Lung (tissue), 12 donors: ENCODE results near the gene SLC3A2. TPM values are rescaled to one million over a fixed set of nuclear protein-coding genes. Genes with fewer than 3 reads are reported as not detected.

Experiments
- ATAC-seq: fragments of 200-7000 bp; cut with Tn5 transposase; one replicate; pipeline ENCODE4 v1.9.1; 2020; ENCODE audit warnings: moderate number of reproducible peaks; ENCODE audit not compliant: insufficient read depth, low FRiP score
- DNase-seq, 3 donors: peaks; one replicate each; pipeline ENCODE4 v3.0.0-alpha.2; 2013 to 2017
- H3K27ac ChIP-seq, 2 donors: one replicate each; pipeline ENCODE4 v1.5.1; 2013; ENCODE audit warnings: mild to moderate bottlenecking in 2 of 2, moderate library complexity in 2 of 2, control low read depth in 1 of 2, inconsistent platforms in 1 of 2, low read depth in 1 of 2, low read length in 1 of 2
- H3K27me3 ChIP-seq, 3 donors: one replicate each; pipeline ENCODE4 v1.5.1; 2013; ENCODE audit warnings: low read length in 2 of 3; ENCODE audit not compliant: control insufficient read depth in 3 of 3, insufficient read depth in 3 of 3
- H3K36me3 ChIP-seq, 4 donors: one replicate each; pipeline ENCODE4 v1.5.1; 2013; ENCODE audit warnings: low read length in 4 of 4, mild to moderate bottlenecking in 1 of 4, moderate library complexity in 1 of 4; ENCODE audit not compliant: control insufficient read depth in 4 of 4, insufficient read depth in 4 of 4
- H3K4me1 ChIP-seq, 5 donors: one replicate each; pipeline ENCODE4 v1.5.1; 2013; ENCODE audit warnings: low read length in 5 of 5, mild to moderate bottlenecking in 2 of 5, moderate library complexity in 1 of 5; ENCODE audit not compliant: control insufficient read depth in 5 of 5, insufficient read depth in 5 of 5
- H3K4me3 ChIP-seq: one replicate; pipeline ENCODE4 v1.5.1; 2013; ENCODE audit warnings: mild to moderate bottlenecking, control low read depth, moderate library complexity
- H3K9ac ChIP-seq, 2 donors: one replicate each; pipeline ENCODE4 v1.5.1; 2013; ENCODE audit warnings: low read length in 2 of 2, control low read depth in 1 of 2; ENCODE audit not compliant: insufficient read depth in 1 of 2
- H3K9me3 ChIP-seq, 4 donors: one replicate each; pipeline ENCODE4 v1.5.1; 2013; ENCODE audit warnings: low read length in 3 of 4, mild to moderate bottlenecking in 1 of 4, moderate library complexity in 1 of 4; ENCODE audit not compliant: control insufficient read depth in 4 of 4, insufficient read depth in 3 of 4
- CTCF ChIP-seq: IDR thresholded peaks from 2 replicates; pipeline ENCODE4 v1.5.1; 2012; ENCODE audit warnings: mild to moderate bottlenecking; ENCODE audit errors: control extremely low read depth, extremely low read depth
- WGBS, 2 donors: extraction: QIAGEN DNeasy Blood & Tissue Kit; methylation state at CpG; one replicate each; pipeline ENCODE4 v1.1.7; 2013; 5-methylcytosine and 5-hydroxymethylcytosine counted together
- polyA plus RNA-seq, 2 donors: library from polyadenylated mRNA; stranded (reverse); fragments of 200-250 nt; gene quantifications; one replicate each; pipeline ENCODE4 v1.2.1, GENCODE V29; 2013
- total RNA-seq, 2 donors: library from RNA; depleted of rRNA in 1 of 2; stranded (reverse); fragments of >200 nt in 1 of 2; gene quantifications; one replicate each; pipeline ENCODE4 v1.2.1, GENCODE V29; 2014 to 2021
- donor health status: control.
- donor health status: control.
- donor health status: Bipolar disorder and iron deficiency.
- donor health status: healthy.
- donor health status: DM: yes; HTN: yes; CAD: no.

Gene SLC3A2
- total and polyA plus RNA-seq, 4 donors = 151 to 265 (median 211) TPM

GRCh38 chr11:62914416-62914815, 33.7 kb downstream of the SLC3A2 start:
- H3K27me3 ChIP-seq = peaks cover 0 to 6% (median 5%) of the 10 kb centered on the region in 3 donors
- H3K9ac ChIP-seq = no peak overlapping the region
- H3K4me3 ChIP-seq = no peak overlapping the region
- no peaks in the 10 kb centered on the region for H3K36me3 ChIP-seq
- WGBS, 2 donors = 93 to 95% methylated on average over 1 of the region's 1 CpG
- no peak for DNase-seq
- H3K4me1 ChIP-seq = peaks cover 0 to 17% (median 0%) of the 10 kb centered on the region in 5 donors
- no peaks in the 10 kb centered on the region for H3K9me3 ChIP-seq
- no peak for TF ChIP-seq CTCF
- no peak overlapping the region for H3K27ac ChIP-seq
- ATAC-seq = no peak

DNA sequence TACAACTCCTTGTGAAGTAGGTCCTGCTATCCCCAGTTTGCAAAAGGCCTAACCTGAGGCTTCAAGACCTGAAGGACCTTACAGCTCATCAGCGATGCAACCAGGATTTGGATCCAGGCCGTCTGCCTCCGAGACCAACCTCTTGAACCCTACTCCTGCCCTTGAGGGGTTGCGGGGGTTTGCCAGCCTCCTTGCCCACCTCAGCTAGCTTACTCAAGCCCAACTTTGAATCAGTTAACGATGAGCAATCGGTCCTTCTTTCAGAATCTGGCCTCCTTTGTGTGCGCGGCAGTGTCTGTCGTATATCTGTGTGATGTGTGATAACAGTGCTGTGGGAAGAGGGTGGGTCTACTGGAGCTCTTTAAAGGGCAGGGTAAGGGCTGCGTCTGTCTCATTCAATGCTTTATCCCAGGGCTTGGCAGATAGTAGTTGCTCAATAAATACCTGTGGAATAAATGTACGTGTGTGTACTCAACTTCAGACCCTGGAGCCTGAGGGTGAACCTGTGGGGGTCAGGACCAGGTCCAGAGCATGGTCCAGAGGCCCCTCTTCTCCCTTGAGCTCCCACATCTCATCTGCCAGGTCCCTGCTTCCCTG, 37.3 kb downstream of the SLC3A2 start:
- H3K27ac ChIP-seq = no peak overlapping the region
- no peak overlapping the region for H3K9ac ChIP-seq
- no peak for TF ChIP-seq CTCF
- peaks cover 0 to 27% (median 21%) of the 10 kb centered on the region in 3 donors for H3K27me3 ChIP-seq
- no peak for DNase-seq
- no peak for ATAC-seq
- H3K9me3 ChIP-seq = no peaks in the 10 kb centered on the region
- H3K4me1 ChIP-seq = peaks cover 0 to 18% (median 11%) of the 10 kb centered on the region in 5 donors
- WGBS, 2 donors = 86 to 91% methylated on average over 11 of the region's 11 CpGs
- H3K4me3 ChIP-seq = no peak overlapping the region
- no peaks in the 10 kb centered on the region for H3K36me3 ChIP-seq

GRCh38 chr11:62918531-62918930, 37.8 kb downstream of the SLC3A2 start:
- 57 to 68% methylated on average over 5 of the region's 5 CpGs for WGBS, 2 donors
- no peak overlapping the region for H3K4me3 ChIP-seq
- no peak for TF ChIP-seq CTCF

GRCh38 chr11:62919476-62919875, 38.8 kb downstream of the SLC3A2 start:
- WGBS, 2 donors = 91 to 94% methylated on average over 10 of the region's 10 CpGs
- H3K9me3 ChIP-seq = no peaks in the 10 kb centered on the region
- peaks cover 0 to 27% (median 15%) of the 10 kb centered on the region in 5 donors for H3K4me1 ChIP-seq
- ATAC-seq = no peak
- no peak for TF ChIP-seq CTCF
- no peak overlapping the region for H3K4me3 ChIP-seq
- H3K27ac ChIP-seq = no peak overlapping the region
- no peak for DNase-seq
- peaks cover 0 to 41% (median 35%) of the 10 kb centered on the region in 3 donors for H3K27me3 ChIP-seq
- no peak overlapping the region for H3K9ac ChIP-seq
- no peaks in the 10 kb centered on the region for H3K36me3 ChIP-seq

More at GRCh38 chr11:62918531-62918930, 37.8 kb downstream of the SLC3A2 start:
- peaks cover 0 to 33% (median 26%) of the 10 kb centered on the region in 3 donors for H3K27me3 ChIP-seq
- no peak for DNase-seq
- H3K4me1 ChIP-seq = peaks cover 0 to 23% (median 13%) of the 10 kb centered on the region in 5 donors
- no peaks in the 10 kb centered on the region for H3K36me3 ChIP-seq
- ATAC-seq = no peak
- H3K9me3 ChIP-seq = no peaks in the 10 kb centered on the region
- H3K27ac ChIP-seq = no peak overlapping the region
- H3K9ac ChIP-seq = no peak overlapping the region
